KMS-11 (cell line): ENCODE results near the gene NID2.

Experiments used
- H2AFZ ChIP-seq: fragments of 200-600 bp; sonication (generic); 2 replicates; pipeline ENCODE4 v1.6.1; 2016; ENCODE audit warnings: antibody characterized with exemption, mixed run types, low read depth
- H3K27ac ChIP-seq: fragments of 200-600 bp; sonication (generic); 2 replicates; pipeline ENCODE4 v1.6.1; 2016; ENCODE audit warnings: mild to moderate bottlenecking, mixed run types
- H3K27me3 ChIP-seq: fragments of 200-600 bp; sonication (generic); 2 replicates; pipeline ENCODE4 v1.6.1; 2017; ENCODE audit warnings: mild to moderate bottlenecking, low read depth, mixed run types, moderate library complexity; ENCODE audit not compliant: insufficient read depth
- H3K36me3 ChIP-seq: fragments of 200-600 bp; sonication (generic); 2 replicates; pipeline ENCODE4 v1.6.1; 2017; ENCODE audit warnings: mild to moderate bottlenecking, mixed run types; ENCODE audit not compliant: insufficient read depth
- H3K4me1 ChIP-seq: fragments of 200-600 bp; sonication (generic); 2 replicates; pipeline ENCODE4 v1.6.1; 2016; ENCODE audit warnings: mild to moderate bottlenecking, low read depth, mixed run types; ENCODE audit not compliant: poor library complexity, severe bottlenecking
- H3K4me2 ChIP-seq: fragments of 200-600 bp; sonication (generic); 2 replicates; pipeline ENCODE4 v1.7.0; 2016; ENCODE audit warnings: mild to moderate bottlenecking, mixed run types
- H3K4me3 ChIP-seq: fragments of 200-600 bp; sonication (generic); IDR thresholded peaks from 2 replicates; pipeline ENCODE4 v1.6.1; 2017; ENCODE audit warnings: low read depth, low read length, mixed read lengths; ENCODE audit not compliant: insufficient read depth
- H3K79me2 ChIP-seq: fragments of 200-600 bp; sonication (generic); 2 replicates; pipeline ENCODE4 v1.6.1; 2016; ENCODE audit warnings: low read depth, mixed run types; ENCODE audit not compliant: insufficient read depth
- H3K9ac ChIP-seq: fragments of 200-600 bp; sonication (generic); 2 replicates; pipeline ENCODE4 v1.6.1; 2016; ENCODE audit warnings: mild to moderate bottlenecking, mixed run types
- H4K20me1 ChIP-seq: fragments of 200-600 bp; sonication (generic); 2 replicates; pipeline ENCODE4 v1.6.1; 2016; ENCODE audit warnings: mild to moderate bottlenecking, mixed run types; ENCODE audit not compliant: insufficient read depth
- CTCF ChIP-seq: fragments of 200-600 bp; sonication (generic); conservative IDR thresholded peaks from 2 replicates; pipeline ENCODE4 v1.6.1; 2017; ENCODE audit warnings: low read depth, mild to moderate bottlenecking, antibody characterized with exemption, low read length, moderate library complexity, mixed read lengths

NID2 gene, protein sequence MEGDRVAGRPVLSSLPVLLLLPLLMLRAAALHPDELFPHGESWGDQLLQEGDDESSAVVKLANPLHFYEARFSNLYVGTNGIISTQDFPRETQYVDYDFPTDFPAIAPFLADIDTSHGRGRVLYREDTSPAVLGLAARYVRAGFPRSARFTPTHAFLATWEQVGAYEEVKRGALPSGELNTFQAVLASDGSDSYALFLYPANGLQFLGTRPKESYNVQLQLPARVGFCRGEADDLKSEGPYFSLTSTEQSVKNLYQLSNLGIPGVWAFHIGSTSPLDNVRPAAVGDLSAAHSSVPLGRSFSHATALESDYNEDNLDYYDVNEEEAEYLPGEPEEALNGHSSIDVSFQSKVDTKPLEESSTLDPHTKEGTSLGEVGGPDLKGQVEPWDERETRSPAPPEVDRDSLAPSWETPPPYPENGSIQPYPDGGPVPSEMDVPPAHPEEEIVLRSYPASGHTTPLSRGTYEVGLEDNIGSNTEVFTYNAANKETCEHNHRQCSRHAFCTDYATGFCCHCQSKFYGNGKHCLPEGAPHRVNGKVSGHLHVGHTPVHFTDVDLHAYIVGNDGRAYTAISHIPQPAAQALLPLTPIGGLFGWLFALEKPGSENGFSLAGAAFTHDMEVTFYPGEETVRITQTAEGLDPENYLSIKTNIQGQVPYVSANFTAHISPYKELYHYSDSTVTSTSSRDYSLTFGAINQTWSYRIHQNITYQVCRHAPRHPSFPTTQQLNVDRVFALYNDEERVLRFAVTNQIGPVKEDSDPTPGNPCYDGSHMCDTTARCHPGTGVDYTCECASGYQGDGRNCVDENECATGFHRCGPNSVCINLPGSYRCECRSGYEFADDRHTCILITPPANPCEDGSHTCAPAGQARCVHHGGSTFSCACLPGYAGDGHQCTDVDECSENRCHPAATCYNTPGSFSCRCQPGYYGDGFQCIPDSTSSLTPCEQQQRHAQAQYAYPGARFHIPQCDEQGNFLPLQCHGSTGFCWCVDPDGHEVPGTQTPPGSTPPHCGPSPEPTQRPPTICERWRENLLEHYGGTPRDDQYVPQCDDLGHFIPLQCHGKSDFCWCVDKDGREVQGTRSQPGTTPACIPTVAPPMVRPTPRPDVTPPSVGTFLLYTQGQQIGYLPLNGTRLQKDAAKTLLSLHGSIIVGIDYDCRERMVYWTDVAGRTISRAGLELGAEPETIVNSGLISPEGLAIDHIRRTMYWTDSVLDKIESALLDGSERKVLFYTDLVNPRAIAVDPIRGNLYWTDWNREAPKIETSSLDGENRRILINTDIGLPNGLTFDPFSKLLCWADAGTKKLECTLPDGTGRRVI (N-terminal part only)

GRCh38 chr14:52068615-52069306 is at the start of gene NID2:
Gene NID2, minus strand, starts transcription at chr14:52069059. Its CDS starts 65 bp downstream, at chr14:52068994.
- H3K4me3 ChIP-seq, result no peak within 1 kb of the TSS
- H2AFZ ChIP-seq, result peak within 1 kb of the TSS; percentile 89
- no peak within 1 kb of the TSS; the same call in 1 of the 2 replicates for H3K9ac ChIP-seq
- no peak for TF ChIP-seq CTCF
- no peaks in the 10 kb centered on the region for H3K79me2 ChIP-seq
- peak within 1 kb of the TSS; percentile 80 for H3K4me2 ChIP-seq
- H3K36me3 ChIP-seq, result no peaks in the 10 kb centered on the region
- no peak within 1 kb of the TSS for H3K27ac ChIP-seq
- no peaks in the 10 kb centered on the region for H4K20me1 ChIP-seq
- peaks cover 20% of the 10 kb centered on the region for H3K4me1 ChIP-seq
- no peaks in the 10 kb centered on the region for H3K27me3 ChIP-seq

DNA sequence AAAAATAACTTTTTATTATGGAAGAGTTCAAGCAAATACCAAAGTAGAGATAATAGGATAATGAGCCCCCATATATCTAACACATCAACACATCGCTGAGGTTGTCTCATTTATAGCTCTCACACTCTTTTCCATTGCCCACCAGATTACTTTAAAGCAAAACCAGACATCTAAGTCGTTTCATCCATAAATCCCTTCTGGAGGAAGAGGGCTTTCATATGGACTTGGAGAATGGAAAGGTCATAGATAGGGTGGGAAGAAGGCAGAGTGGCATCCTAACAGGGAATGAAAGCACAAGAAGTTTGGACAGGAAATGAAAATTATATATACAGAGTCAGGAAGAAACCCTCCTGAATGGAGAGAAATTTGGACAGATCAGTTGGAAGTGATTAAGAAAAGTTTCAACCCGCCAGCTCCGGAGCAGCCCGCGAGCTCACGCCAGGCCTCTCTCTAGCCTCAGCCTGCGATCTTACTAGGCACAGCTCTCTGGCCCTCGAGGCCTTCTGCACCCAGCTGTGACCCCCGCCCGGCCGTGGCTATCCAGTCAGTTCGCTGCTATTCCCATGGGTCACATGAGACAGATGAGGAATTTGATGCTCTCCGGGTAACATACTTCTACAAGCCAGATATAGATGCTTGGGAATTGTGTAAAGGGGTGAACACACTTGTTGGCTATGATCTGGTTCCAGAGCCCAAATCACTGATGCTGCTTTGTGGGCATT is 48.4 kb upstream of the NID2 start:
- no peaks in the 10 kb centered on the region for H3K36me3 ChIP-seq
- no peak overlapping the region for H2AFZ ChIP-seq
- TF ChIP-seq CTCF, result no peak
- no peak overlapping the region for H3K4me3 ChIP-seq
- H3K79me2 ChIP-seq, result no peaks in the 10 kb centered on the region
- H3K9ac ChIP-seq, result no peak overlapping the region
- H3K4me2 ChIP-seq, result no peak overlapping the region
- no peaks in the 10 kb centered on the region for H3K27me3 ChIP-seq
- no peaks in the 10 kb centered on the region for H3K4me1 ChIP-seq
- H4K20me1 ChIP-seq, result no peaks in the 10 kb centered on the region
- H3K27ac ChIP-seq, result no peak overlapping the region

GRCh38 chr14:52115286-52115685 is 46.4 kb upstream of the NID2 start:
- no peak for TF ChIP-seq CTCF
- H3K4me2 ChIP-seq, result no peak overlapping the region
- no peak overlapping the region for H3K27ac ChIP-seq

More at GRCh38 chr14:52115286-52115685, 46.4 kb upstream of the NID2 start:
- no peaks in the 10 kb centered on the region for H3K79me2 ChIP-seq
- no peaks in the 10 kb centered on the region for H3K36me3 ChIP-seq
- no peak overlapping the region for H3K9ac ChIP-seq
- no peak overlapping the region for H3K4me3 ChIP-seq
- H2AFZ ChIP-seq, result no peak overlapping the region
- H3K4me1 ChIP-seq, result no peaks in the 10 kb centered on the region
- no peaks in the 10 kb centered on the region for H4K20me1 ChIP-seq
- H3K27me3 ChIP-seq, result no peaks in the 10 kb centered on the region
